GM19452 (cell line): ENCODE results near the gene MRGPRF.

Experiments
- ATAC-seq: cut with Tn5 transposase; IDR thresholded peaks from one replicate; pipeline ENCODE4 v1.9.1; 2021; ENCODE audit not compliant: unreplicated experiment

MRGPRF gene

GRCh38 chr11:69013009-69013951 is at the start of gene MRGPRF:
Gene MRGPRF (minus strand): TSS chr11:69013246. CDS start chr11:69009901, 3,345 bp downstream.
- ATAC-seq: no peak

- no peak for ATAC-seq
Measured at GRCh38 chr11:69062169-69062855, 49.3 kb upstream of the MRGPRF start.

- ATAC-seq: no peak
Measured at GRCh38 chr11:69061713-69062053, 48.6 kb upstream of the MRGPRF start.

- ATAC-seq: no peak
Measured at GRCh38 chr11:69060806-69061712, 48.0 kb upstream of the MRGPRF start.

- ATAC-seq: no peak
Measured at GRCh38 chr11:69059985-69060384, 46.9 kb upstream of the MRGPRF start.

- no peak for ATAC-seq
Measured at GRCh38 chr11:69059429-69059828, 46.4 kb upstream of the MRGPRF start.

- no peak for ATAC-seq
Measured at GRCh38 chr11:69058511-69059270, 45.6 kb upstream of the MRGPRF start.

- no peak for ATAC-seq
Measured at GRCh38 chr11:69057801-69058200, 44.8 kb upstream of the MRGPRF start.

GRCh38 chr11:69057236-69057635 is 44.2 kb upstream of the MRGPRF start:
- ATAC-seq: no peak

GRCh38 chr11:69055598-69056516 is 42.8 kb upstream of the MRGPRF start:
- ATAC-seq: peak; percentile 76

GRCh38 chr11:69055212-69055586 is 42.2 kb upstream of the MRGPRF start:
- ATAC-seq: no peak

- no peak for ATAC-seq
Measured at GRCh38 chr11:69054397-69055211, 41.6 kb upstream of the MRGPRF start.

GRCh38 chr11:69053546-69054396 is 40.7 kb upstream of the MRGPRF start:
- no peak for ATAC-seq

- ATAC-seq: no peak
Measured at GRCh38 chr11:69053169-69053477, 40.1 kb upstream of the MRGPRF start.

- no peak for ATAC-seq
Measured at GRCh38 chr11:69052343-69053168, 39.5 kb upstream of the MRGPRF start.

GRCh38 chr11:69051381-69052342 is 38.6 kb upstream of the MRGPRF start:
- no peak for ATAC-seq
